ENCODE results near the gene MCRIP1. TPM values are rescaled to one million over a fixed set of nuclear protein-coding genes. Genes with fewer than 3 reads are reported as not detected.

The MCRIP1 gene
- total and polyA plus RNA-seq, 10 of the 15 experiments (the other 5 are each of a cell fraction or from before 2014, with no cell fraction given), result 0.31 to 54.4 (median 30.8) TPM

DNA sequence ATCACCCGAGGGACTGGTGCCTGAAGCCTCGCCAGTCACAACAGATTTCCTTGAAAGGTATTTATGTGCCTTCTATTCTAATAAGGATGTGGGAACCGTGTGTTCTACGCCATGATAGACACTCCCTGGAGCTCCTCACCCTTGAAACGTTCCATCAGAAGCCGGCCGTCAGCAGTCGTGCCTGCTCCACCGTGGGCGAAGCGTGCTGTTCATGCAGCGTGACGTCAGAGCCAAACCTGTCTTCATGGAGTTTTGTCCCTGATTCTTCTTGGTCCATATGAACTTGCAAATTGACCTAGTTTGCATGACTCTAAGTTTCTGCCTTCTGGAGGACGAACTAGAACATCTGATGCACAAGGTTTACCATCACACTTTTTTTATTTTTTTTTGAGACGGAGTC lies 6.2 kb upstream of the MCRIP1 start (continued):
- no peak for TF ChIP-seq SP1 (IDR thresholded peaks at IDR 0.05; ENCODE audit: low read depth, low read length)
- no peak for TF ChIP-seq CBFB (IDR thresholded peaks at IDR 0.05; ENCODE audit: low read depth)
- no peak for TF ChIP-seq EP300 (IDR thresholded peaks at IDR 0.05; ENCODE audit: borderline replicate concordance in 1 of 2, control insufficient read depth in 1 of 2, low read depth in 2 of 2, low read length in 2 of 2)
- TF ChIP-seq, protein P1, sequence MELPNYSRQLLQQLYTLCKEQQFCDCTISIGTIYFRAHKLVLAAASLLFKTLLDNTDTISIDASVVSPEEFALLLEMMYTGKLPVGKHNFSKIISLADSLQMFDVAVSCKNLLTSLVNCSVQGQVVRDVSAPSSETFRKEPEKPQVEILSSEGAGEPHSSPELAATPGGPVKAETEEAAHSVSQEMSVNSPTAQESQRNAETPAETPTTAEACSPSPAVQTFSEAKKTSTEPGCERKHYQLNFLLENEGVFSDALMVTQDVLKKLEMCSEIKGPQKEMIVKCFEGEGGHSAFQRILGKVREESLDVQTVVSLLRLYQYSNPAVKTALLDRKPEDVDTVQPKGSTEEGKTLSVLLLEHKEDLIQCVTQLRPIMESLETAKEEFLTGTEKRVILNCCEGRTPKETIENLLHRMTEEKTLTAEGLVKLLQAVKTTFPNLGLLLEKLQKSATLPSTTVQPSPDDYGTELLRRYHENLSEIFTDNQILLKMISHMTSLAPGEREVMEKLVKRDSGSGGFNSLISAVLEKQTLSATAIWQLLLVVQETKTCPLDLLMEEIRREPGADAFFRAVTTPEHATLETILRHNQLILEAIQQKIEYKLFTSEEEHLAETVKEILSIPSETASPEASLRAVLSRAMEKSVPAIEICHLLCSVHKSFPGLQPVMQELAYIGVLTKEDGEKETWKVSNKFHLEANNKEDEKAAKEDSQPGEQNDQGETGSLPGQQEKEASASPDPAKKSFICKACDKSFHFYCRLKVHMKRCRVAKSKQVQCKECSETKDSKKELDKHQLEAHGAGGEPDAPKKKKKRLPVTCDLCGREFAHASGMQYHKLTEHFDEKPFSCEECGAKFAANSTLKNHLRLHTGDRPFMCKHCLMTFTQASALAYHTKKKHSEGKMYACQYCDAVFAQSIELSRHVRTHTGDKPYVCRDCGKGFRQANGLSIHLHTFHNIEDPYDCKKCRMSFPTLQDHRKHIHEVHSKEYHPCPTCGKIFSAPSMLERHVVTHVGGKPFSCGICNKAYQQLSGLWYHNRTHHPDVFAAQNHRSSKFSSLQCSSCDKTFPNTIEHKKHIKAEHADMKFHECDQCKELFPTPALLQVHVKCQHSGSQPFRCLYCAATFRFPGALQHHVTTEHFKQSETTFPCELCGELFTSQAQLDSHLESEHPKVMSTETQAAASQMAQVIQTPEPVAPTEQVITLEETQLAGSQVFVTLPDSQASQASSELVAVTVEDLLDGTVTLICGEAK (IDR thresholded peaks at IDR 0.05; ENCODE audit: borderline replicate concordance), result no peak

DNA sequence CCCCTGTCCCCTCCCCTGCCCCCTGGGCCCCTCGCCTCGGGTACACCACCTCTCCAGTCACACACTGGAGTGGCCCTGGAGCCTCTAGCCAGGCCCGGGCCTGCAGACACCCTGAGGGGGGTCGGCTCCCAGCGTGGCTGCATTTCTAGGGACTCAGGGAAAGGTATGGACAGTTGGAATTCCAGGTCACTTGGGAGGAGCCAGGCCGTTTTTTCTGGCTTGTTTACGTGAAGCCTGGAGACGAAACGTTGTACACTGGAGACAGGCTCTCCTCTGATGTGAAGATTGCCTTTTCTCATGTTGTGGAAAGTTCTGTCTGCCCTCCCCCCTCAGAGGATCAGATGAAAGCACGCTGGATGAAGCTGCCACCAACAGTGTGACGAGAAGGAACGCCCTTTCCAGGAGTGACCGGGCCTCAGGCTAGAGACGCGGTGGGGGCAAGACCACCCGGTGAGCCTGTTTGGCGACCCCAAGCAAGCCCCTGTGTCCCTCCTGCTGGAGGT lies 5.7 kb upstream of the MCRIP1 start:
- H3K27ac ChIP-seq (ENCODE audit: control insufficient read depth, insufficient read depth), result no peak overlapping the region
- H3K4me1 ChIP-seq (ENCODE audit: control insufficient read depth, insufficient read depth, low read length), result peaks cover 6% of the 10 kb centered on the region
- H3K9me3 ChIP-seq (replicated peaks; ENCODE audit: control insufficient read depth, insufficient read depth, low read length), result no peaks in the 10 kb centered on the region
- H3K36me3 ChIP-seq (ENCODE audit: control insufficient read depth in 2 of 2, insufficient read depth in 2 of 2, low read length in 1 of 2), result peaks cover 5% of the 10 kb centered on the region in 2 experiments; a peak in 3 of 4 replicates
- H3K9ac ChIP-seq (ENCODE audit: control insufficient read depth, insufficient read depth, low read length), result no peak overlapping the region
- SMC1A ChIA-PET (ENCODE audit: uncharacterized antibody, unreplicated experiment), result interaction anchor here (0.6 kb wide), 1 partner anchor 44 kb away, joined by 3 read pairs; no protein-coding TSS in a partner anchor
- H3K27me3 ChIP-seq (replicated peaks in 1 of 2; ENCODE audit: control insufficient read depth in 2 of 2, insufficient read depth in 2 of 2, low read length in 1 of 2), result no peaks in the 10 kb centered on the region
- CTCF ChIA-PET, result no interaction called here
- no peak overlapping the region for H3K4me2 ChIP-seq (ENCODE audit: control insufficient read depth, insufficient read depth)
- TF ChIP-seq GATAD2B (conservative IDR thresholded peaks at IDR 0.05; ENCODE audit: low read depth), result no peak
- intact Hi-C loops (cut with micrococcal nuclease; ENCODE audit: unreplicated experiment) (no loop called here), in situ Hi-C loops (cut with MboI) (no loop called here)
- H3K4me3 ChIP-seq, result no peak overlapping the region
- H4K20me1 ChIP-seq (ENCODE audit: control insufficient read depth, insufficient read depth), result no peaks in the 10 kb centered on the region
- no TSS peak for BruUV-seq (replicated peaks)
- POLR2A ChIA-PET, result no interaction called here
- WGBS (ENCODE audit: insufficient coverage, insufficient replicate concordance, low lambda C conversion rate, missing lambda C conversion rate), result 62% methylated on average over 15 of the region's 17 CpGs
- ATAC-seq (no peak), FAIRE-seq (no peak), DNase-seq (ENCODE audit: low read depth, low spot score) (no peak)
- RAD21 ChIA-PET (ENCODE audit: unreplicated experiment), result no interaction called here
- peaks cover 3% of the 10 kb centered on the region for H3K79me2 ChIP-seq (ENCODE audit: control insufficient read depth, insufficient read depth, low read length)
- no peak overlapping the region for H2AFZ ChIP-seq (ENCODE audit: control insufficient read depth, low read depth, low read length)
